A673 (cell line): ENCODE data around the gene UFC1. TPM values are rescaled to one million over a fixed set of nuclear protein-coding genes. Genes with fewer than 3 reads are reported as not detected.

Experiments used
- BruUV-seq: library from RNA; stranded (reverse); fragments of 400-500 nt; replicated peaks from 2 replicates; lab custom pipeline; 2021; lab: Mats Ljungman, UMichigan
- CTCF ChIA-PET: fragments of 300-600 bp; sonication (Branson Sonifier 250); formaldehyde crosslinking; loops from one replicate; lab custom pipeline; 2022; ENCODE audit warnings: antibody characterized with exemption; lab: Charles Lee
- POLR2A ChIA-PET: fragments of 300-600 bp; sonication (Branson Sonifier 250); formaldehyde crosslinking; loops from one replicate; lab custom pipeline; 2022; ENCODE audit warnings: antibody characterized with exemption; ENCODE audit not compliant: low non-redundant PET; lab: Charles Lee
- DNase-seq: peaks from one replicate; pipeline ENCODE4 v3.0.0-alpha.2; 2015; ENCODE audit warnings: low spot score
- H3K27ac ChIP-seq: fragments of 200-600 bp; sonication (generic); 2 replicates; pipeline ENCODE4 v1.5.1; 2016; ENCODE audit warnings: mixed run types, low read depth, mild to moderate bottlenecking, mixed read lengths, antibody characterized with exemption, low read length; ENCODE audit not compliant: poor library complexity, severe bottlenecking
- H3K27me3 ChIP-seq: fragments of 200-600 bp; sonication (generic); replicated peaks from 2 replicates; pipeline ENCODE4 v1.6.1; 2017; ENCODE audit warnings: mixed run types, low read depth, mild to moderate bottlenecking, mixed read lengths, antibody characterized with exemption, low read length; ENCODE audit not compliant: insufficient read depth, poor library complexity
- H3K36me3 ChIP-seq: fragments of 200-600 bp; sonication (generic); 2 replicates; pipeline ENCODE4 v1.6.1; 2016; ENCODE audit warnings: mixed run types, mild to moderate bottlenecking, mixed read lengths, antibody characterized with exemption, low read length; ENCODE audit not compliant: insufficient read depth, poor library complexity, severe bottlenecking
- H3K4me1 ChIP-seq: fragments of 200-600 bp; sonication (generic); 2 replicates; pipeline ENCODE4 v1.6.1; 2017; ENCODE audit warnings: mixed run types, mild to moderate bottlenecking, mixed read lengths, antibody characterized with exemption, low read length; ENCODE audit not compliant: insufficient read depth, poor library complexity, severe bottlenecking
- H3K4me3 ChIP-seq: fragments of 200-600 bp; sonication (generic); 2 replicates; pipeline ENCODE4 v1.5.1; 2016; ENCODE audit warnings: low read depth, mixed run types, mild to moderate bottlenecking, mixed read lengths, low read length; ENCODE audit not compliant: poor library complexity, severe bottlenecking
- H3K9me3 ChIP-seq: fragments of 200-600 bp; sonication (generic); 2 replicates; pipeline ENCODE4 v1.6.1; 2016; ENCODE audit warnings: mixed run types, low read depth, mild to moderate bottlenecking, mixed read lengths, antibody characterized with exemption, low read length; ENCODE audit not compliant: poor library complexity, severe bottlenecking
- CTCF ChIP-seq: fragments of 300-800, 200-600 bp; sonication (generic); conservative IDR thresholded peaks from 2 replicates; pipeline ENCODE4 v1.5.1; 2017; ENCODE audit warnings: low read depth, mild to moderate bottlenecking, antibody characterized with exemption, low read length, moderate library complexity, mixed read lengths
- EZH2 ChIP-seq: fragments of 200-600 bp; sonication (generic); IDR thresholded peaks from 2 replicates; pipeline ENCODE4 v1.6.1; 2017; ENCODE audit warnings: borderline replicate concordance, low read depth, mild to moderate bottlenecking, mixed read lengths, antibody characterized with exemption, low read length; ENCODE audit not compliant: poor library complexity, severe bottlenecking
- intact Hi-C: fragments of 100-400 bp; cut with micrococcal nuclease; formaldehyde crosslinking; loops from one replicate; pipeline ENCODE4 v1.10.0; 2022; ENCODE audit not compliant: unreplicated experiment
- total RNA-seq: library from RNA; stranded (reverse); gene quantifications from 2 replicates; pipeline ENCODE4 v1.2.3, GENCODE V29; 2021

UFC1 gene
- total RNA-seq, 1 experiment from 2014 or later, result 82.7 TPM

GRCh38 chr1:161179698-161180097, 25.9 kb downstream of the UFC1 start:
- no TSS peak for BruUV-seq
- CTCF ChIA-PET, result no interaction called here
- no peak overlapping the region for H3K4me3 ChIP-seq
- POLR2A ChIA-PET, result no interaction called here
- peaks cover 6% of the 10 kb centered on the region for H3K36me3 ChIP-seq
- H3K4me1 ChIP-seq, result peaks cover 15% of the 10 kb centered on the region
- H3K9me3 ChIP-seq, result no peaks in the 10 kb centered on the region
- H3K27ac ChIP-seq, result no peak overlapping the region
- TF ChIP-seq EZH2, result no peak
- no peak for TF ChIP-seq CTCF
- intact Hi-C loops, result loop anchor here (5.0 kb wide), 1 partner anchor 203 kb away; no protein-coding TSS in a partner anchor
- no peaks in the 10 kb centered on the region for H3K27me3 ChIP-seq
- no peak for DNase-seq

GRCh38 chr1:161180639-161181038, 26.9 kb downstream of the UFC1 start:
- ChIA-PET CTCF (no interaction called here), POLR2A (no interaction called here)
- Histone ChIP-seq H3K4me3 (no peak overlapping the region), H3K27me3 (no peaks in the 10 kb centered on the region), H3K9me3 (no peaks in the 10 kb centered on the region), H3K27ac (no peak overlapping the region), H3K4me1 (peaks cover 20% of the 10 kb centered on the region), H3K36me3 (no peaks in the 10 kb centered on the region)
- peak; percentile 71 for DNase-seq
- no peak for TF ChIP-seq EZH2
- TF ChIP-seq CTCF, result peak; percentile 65
- intact Hi-C loops, result loop anchor here (5.0 kb wide), 1 partner anchor 202 kb away; no protein-coding TSS in a partner anchor
- no TSS peak for BruUV-seq

- TF ChIP-seq CTCF (no peak), EZH2 (no peak)
- H3K36me3 ChIP-seq, result no peaks in the 10 kb centered on the region
- H3K4me1 ChIP-seq, result peaks cover 20% of the 10 kb centered on the region
- H3K27ac ChIP-seq, result no peak overlapping the region
- no TSS peak for BruUV-seq
- ChIA-PET CTCF (interaction anchor here (0.6 to 1.2 kb wide), 2 partner anchors 43 to 200 kb away, joined by 3 to 7 read pairs; partner anchors contain the start of gene TOMM40L), POLR2A (no interaction called here)
- DNase-seq, result no peak
- H3K27me3 ChIP-seq, result no peaks in the 10 kb centered on the region
- intact Hi-C loops, result loop anchor here (5.0 kb wide), 1 partner anchor 200 kb away; no protein-coding TSS in a partner anchor
- H3K4me3 ChIP-seq, result no peak overlapping the region
- H3K9me3 ChIP-seq, result no peaks in the 10 kb centered on the region
Measured at GRCh38 chr1:161182214-161182613, 28.4 kb downstream of the UFC1 start.
